Sigmoid colon (tissue), 7 donors: ENCODE results near the gene KMT2D. TPM values are rescaled to one million over a fixed set of nuclear protein-coding genes. Genes with fewer than 3 reads are reported as not detected.

ENCODE experiments used
- DNase-seq: peaks from one replicate; pipeline ENCODE4 v3.0.0-alpha.2; 2019
- H3K27ac ChIP-seq, 4 donors: fragments of 200-600 bp; sonication (generic); one replicate each; pipeline ENCODE4 v1.5.1; 2016 to 2019; ENCODE audit warnings: mild to moderate bottlenecking in 1 of 4
- H3K27me3 ChIP-seq, 3 donors: fragments of 200-600 bp; sonication (generic); one replicate each; pipeline ENCODE4 v1.5.1; 2019; ENCODE audit warnings: mild to moderate bottlenecking in 1 of 3
- H3K36me3 ChIP-seq, 4 donors: fragments of 200-600 bp; sonication (generic); one replicate each; pipeline ENCODE4 v1.5.1; 2016 to 2019
- H3K4me1 ChIP-seq, 4 donors: fragments of 200-600 bp; sonication (generic); one replicate each; pipeline ENCODE4 v1.5.1; 2017 to 2019
- H3K4me3 ChIP-seq, 4 donors: fragments of 200-600 bp; sonication (generic); one replicate each; pipeline ENCODE4 v1.5.1; 2017 to 2019; ENCODE audit warnings: mild to moderate bottlenecking in 2 of 4, moderate library complexity in 1 of 4
- H3K9me3 ChIP-seq, 4 donors: fragments of 200-600 bp in 3 of 4; sonication (generic) in 3 of 4; one replicate each; pipeline versions ENCODE4 v1.5.1 to v1.6.1; 2013 to 2019
- EP300 ChIP-seq, 4 donors: sonication (generic); formaldehyde crosslinking; IDR thresholded peaks; one replicate each; pipeline ENCODE4 v1.6.1; 2017; ENCODE audit warnings: antibody characterized with exemption in 4 of 4
- POLR2A ChIP-seq, 2 donors: fragments of 450-650 bp; IDR thresholded peaks; one replicate each; pipeline ENCODE4 v1.6.1; 2016; ENCODE audit warnings: antibody characterized with exemption in 2 of 2, mild to moderate bottlenecking in 2 of 2, moderate library complexity in 2 of 2
- POLR2AphosphoS5 ChIP-seq, 4 donors: sonication (generic); formaldehyde crosslinking; IDR thresholded peaks; one replicate each; pipeline ENCODE4 v1.6.1; 2017; ENCODE audit warnings: antibody characterized with exemption in 4 of 4
- WGBS, 2 donors: extraction: QIAGEN DNeasy Blood & Tissue Kit; methylation state at CpG; one replicate each; pipeline ENCODE4 v1.1.7; 2013; 5-methylcytosine and 5-hydroxymethylcytosine counted together
- intact Hi-C: fragments of 100-400 bp; cut with DNase I; formaldehyde crosslinking; loops from one replicate; pipeline ENCODE4 v1.15.1; 2023
- polyA plus RNA-seq, 3 donors: library from polyadenylated mRNA; stranded (reverse); fragments of 200-250 nt; gene quantifications; one replicate each; pipeline ENCODE4 v1.2.3, GENCODE V29; 2013
- total RNA-seq, 4 donors: library from RNA; depleted of rRNA; stranded (reverse); fragments of >200 nt; gene quantifications; one replicate each; pipeline ENCODE4 v1.1.0, GENCODE V29; 2016
- TF ChIP-seq, protein P1 (sequence below), 4 experiments: fragments of 450-650 bp in 3 of 4; fragments of 200-600 bp in 1 of 4; IDR thresholded peaks; one replicate each; pipeline ENCODE4 v1.5.1; 2016 to 2019; ENCODE audit warnings: antibody characterized with exemption in 4 of 4, mild to moderate bottlenecking in 3 of 4, moderate library complexity in 2 of 4
- donor health status: healthy with polysubstance abuse.
- donor health status: Bipolar disorder and iron deficiency.
- donor health status: healthy.

The KMT2D gene
- total and polyA plus RNA-seq, 7 donors: 1.8 to 61.8 (median 23.7) TPM

DNA sequence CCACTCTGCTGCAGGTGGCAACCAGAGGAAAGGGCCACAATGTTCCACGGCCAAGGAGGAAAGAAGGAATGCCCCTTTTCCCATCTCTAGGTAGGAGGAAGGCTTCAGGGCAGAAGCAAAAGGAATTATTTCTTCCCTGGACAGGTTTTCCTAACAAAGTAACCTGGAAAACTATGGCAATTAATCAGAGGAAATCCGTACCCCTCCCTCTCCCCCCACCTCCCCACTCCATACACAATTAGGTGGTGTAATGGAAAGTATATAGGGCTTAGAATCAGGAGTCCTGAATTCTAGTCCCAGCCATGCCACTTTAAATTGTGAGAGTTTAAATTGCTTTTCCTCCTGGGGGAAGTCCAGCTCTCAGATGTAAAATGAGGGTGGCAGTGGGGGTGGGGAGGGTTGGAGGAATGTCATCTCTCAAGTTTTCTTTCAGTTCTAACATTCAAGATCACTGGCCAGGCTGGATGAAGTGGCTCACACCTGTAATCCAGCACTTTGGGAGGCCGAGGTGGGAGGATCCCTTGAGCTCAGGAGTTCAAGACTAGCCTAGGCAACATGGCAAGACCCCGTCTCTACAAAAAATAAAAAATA is 32.3 kb upstream of the KMT2D start:
- peaks cover 0 to 22% (median 10%) of the 10 kb centered on the region in 4 donors for H3K36me3 ChIP-seq
- TF ChIP-seq POLR2A (IDR thresholded peaks at IDR 0.05): no peak
- TF ChIP-seq POLR2AphosphoS5 (IDR thresholded peaks at IDR 0.05): no peak
- TF ChIP-seq, protein P1, sequence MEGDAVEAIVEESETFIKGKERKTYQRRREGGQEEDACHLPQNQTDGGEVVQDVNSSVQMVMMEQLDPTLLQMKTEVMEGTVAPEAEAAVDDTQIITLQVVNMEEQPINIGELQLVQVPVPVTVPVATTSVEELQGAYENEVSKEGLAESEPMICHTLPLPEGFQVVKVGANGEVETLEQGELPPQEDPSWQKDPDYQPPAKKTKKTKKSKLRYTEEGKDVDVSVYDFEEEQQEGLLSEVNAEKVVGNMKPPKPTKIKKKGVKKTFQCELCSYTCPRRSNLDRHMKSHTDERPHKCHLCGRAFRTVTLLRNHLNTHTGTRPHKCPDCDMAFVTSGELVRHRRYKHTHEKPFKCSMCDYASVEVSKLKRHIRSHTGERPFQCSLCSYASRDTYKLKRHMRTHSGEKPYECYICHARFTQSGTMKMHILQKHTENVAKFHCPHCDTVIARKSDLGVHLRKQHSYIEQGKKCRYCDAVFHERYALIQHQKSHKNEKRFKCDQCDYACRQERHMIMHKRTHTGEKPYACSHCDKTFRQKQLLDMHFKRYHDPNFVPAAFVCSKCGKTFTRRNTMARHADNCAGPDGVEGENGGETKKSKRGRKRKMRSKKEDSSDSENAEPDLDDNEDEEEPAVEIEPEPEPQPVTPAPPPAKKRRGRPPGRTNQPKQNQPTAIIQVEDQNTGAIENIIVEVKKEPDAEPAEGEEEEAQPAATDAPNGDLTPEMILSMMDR (IDR thresholded peaks at IDR 0.05): no peak
- no peak for TF ChIP-seq EP300 (IDR thresholded peaks at IDR 0.05)
- H3K9me3 ChIP-seq: no peaks in the 10 kb centered on the region
- H3K4me1 ChIP-seq: peaks cover 0 to 65% (median 53%) of the 10 kb centered on the region in 4 donors
- 28 to 61% methylated on average over 4 of the region's 4 CpGs for WGBS, 2 donors
- peaks cover 52 to 68% (median 61%) of the 10 kb centered on the region in 3 donors for H3K27me3 ChIP-seq
- no peak for DNase-seq
- no peak overlapping the region for H3K4me3 ChIP-seq
- H3K27ac ChIP-seq: peak overlapping the region in 1 of 4 donors; percentile 30
- intact Hi-C loops: no loop called here

DNA sequence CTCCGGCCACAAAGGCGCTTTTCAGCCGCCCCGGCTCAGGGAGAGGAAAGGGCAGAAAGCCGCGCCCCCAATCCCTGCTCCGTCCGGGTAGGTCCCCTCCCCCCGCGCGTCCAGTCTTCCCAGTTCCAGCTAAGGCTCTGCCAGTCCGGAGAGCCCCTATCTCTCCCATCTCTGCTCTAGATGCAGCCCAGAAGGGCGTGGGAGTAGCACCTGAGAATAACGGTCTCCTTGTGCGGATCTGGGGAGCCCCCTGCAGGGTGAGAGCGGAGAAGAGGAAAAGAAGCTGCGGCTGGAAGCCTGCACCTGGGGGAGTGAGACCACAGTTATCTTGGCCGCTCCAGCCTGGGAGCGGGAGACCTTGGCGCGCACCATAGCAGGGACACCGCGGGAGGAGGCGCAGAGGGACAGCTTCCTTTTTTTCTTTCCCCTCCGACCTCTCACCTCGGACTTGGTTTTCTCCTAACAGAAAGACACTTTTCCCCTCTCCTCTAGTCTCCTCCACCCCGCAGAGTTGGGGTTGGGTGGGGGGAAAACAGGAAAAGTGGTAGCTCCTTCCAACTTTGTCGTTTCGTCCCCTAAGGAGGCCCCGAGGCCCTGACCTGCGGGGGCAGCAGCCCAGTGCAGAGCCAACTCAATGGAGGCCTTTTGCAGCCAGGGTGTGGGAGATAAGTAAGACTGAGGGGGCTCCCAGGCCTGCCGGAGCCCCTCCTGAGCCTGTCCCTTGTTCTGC is 31.7 kb upstream of the KMT2D start:
- no peak for DNase-seq
- peaks cover 52 to 68% (median 61%) of the 10 kb centered on the region in 3 donors for H3K27me3 ChIP-seq
- H3K9me3 ChIP-seq: no peaks in the 10 kb centered on the region
- H3K4me3 ChIP-seq: peak overlapping the region in 3 of 4 donors; percentile 17 to 28 (median 25)
- WGBS, 2 donors: 4 to 5% methylated on average over 32 of the region's 32 CpGs
- peak overlapping the region in 2 of 4 donors; percentile 30 to 32 for H3K27ac ChIP-seq
- intact Hi-C loops: no loop called here
- peaks cover 0 to 66% (median 54%) of the 10 kb centered on the region in 4 donors for H3K4me1 ChIP-seq
- no peak for TF ChIP-seq EP300 (IDR thresholded peaks at IDR 0.05)
- TF ChIP-seq POLR2AphosphoS5 (IDR thresholded peaks at IDR 0.05): no peak
- TF ChIP-seq POLR2A (IDR thresholded peaks at IDR 0.05): no peak
- TF ChIP-seq, protein P1 (IDR thresholded peaks at IDR 0.05): peak in 2 of 4 experiments; percentile 12 to 21
- peaks cover 0 to 16% (median 4%) of the 10 kb centered on the region in 4 donors for H3K36me3 ChIP-seq

DNA sequence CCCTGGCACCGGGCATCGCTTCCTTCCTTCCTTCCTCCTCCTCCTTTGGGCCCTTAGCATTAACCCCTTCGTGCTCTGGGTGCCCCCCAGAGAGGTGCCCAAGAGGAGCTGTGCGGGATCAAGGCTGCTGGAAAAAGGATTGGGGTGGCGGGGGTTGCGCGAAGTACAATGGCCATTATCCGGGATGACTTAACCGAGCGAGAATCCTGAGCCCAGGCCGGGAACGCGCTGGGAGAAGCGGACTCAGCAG is 31.2 kb upstream of the KMT2D start:
- Histone ChIP-seq H3K4me1 (peaks cover 0 to 66% (median 54%) of the 10 kb centered on the region in 4 donors), H3K27me3 (peaks cover 52 to 68% (median 61%) of the 10 kb centered on the region in 3 donors), H3K4me3 (peak overlapping the region in 3 of 4 donors; percentile 17 to 28 (median 25)), H3K36me3 (peaks cover 0 to 11% (median under 1%) of the 10 kb centered on the region in 4 donors), H3K9me3 (no peaks in the 10 kb centered on the region), H3K27ac (peak overlapping the region in 3 of 4 donors; percentile 12 to 32 (median 30))
- no peak for TF ChIP-seq EP300 (IDR thresholded peaks at IDR 0.05)
- TF ChIP-seq, protein P1 (IDR thresholded peaks at IDR 0.05): no peak
- TF ChIP-seq POLR2AphosphoS5 (IDR thresholded peaks at IDR 0.05): no peak
- no peak for TF ChIP-seq POLR2A (IDR thresholded peaks at IDR 0.05)
- intact Hi-C loops: no loop called here
- DNase-seq: no peak
- WGBS, 2 donors: 4 to 6% methylated on average over 14 of the region's 14 CpGs

DNA sequence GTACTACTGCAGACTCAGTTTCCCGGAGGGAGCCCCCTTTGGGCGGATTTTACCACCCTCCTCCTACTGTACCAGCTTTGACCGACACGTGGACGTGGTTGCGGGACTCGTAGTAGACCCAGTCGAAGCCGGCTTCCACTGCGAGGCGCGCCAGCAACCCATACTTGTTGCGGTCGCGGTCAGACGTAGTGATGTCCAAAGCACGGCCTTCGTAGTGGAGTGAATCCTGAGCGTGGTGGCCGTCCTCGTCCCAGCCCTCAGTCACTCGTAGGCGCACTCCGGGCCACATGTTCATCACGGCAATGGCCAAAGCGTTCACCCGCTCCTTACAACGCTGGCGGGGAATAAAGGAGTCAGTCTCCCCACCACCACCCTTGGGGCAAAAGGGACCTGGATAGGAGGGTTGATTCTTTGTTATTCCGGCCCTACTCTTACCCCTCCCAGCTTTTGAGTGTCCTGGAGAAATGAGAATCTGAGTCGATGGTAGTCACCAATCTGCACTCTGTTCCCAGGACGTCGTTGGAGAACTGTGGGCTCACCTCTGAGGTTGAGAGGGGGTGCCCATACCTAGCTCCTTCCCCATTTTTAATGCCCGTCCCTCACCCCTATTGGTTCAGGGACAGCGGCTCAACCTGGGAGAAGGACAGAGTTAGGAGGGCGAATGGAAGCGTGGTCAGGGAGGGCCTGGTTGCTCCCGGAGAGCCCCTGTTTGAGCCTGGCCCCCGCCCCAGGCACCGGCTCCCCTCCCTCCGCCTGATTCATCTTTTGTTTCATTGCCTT is 30.7 kb upstream of the KMT2D start:
- no peak for DNase-seq
- Histone ChIP-seq H3K9me3 (no peaks in the 10 kb centered on the region), H3K36me3 (peaks cover 0 to 6% (median 0%) of the 10 kb centered on the region in 4 donors), H3K4me1 (peaks cover 0 to 66% (median 54%) of the 10 kb centered on the region in 4 donors), H3K4me3 (peak overlapping the region in 3 of 4 donors; percentile 17 to 28 (median 25)), H3K27me3 (peaks cover 52 to 68% (median 61%) of the 10 kb centered on the region in 3 donors), H3K27ac (peak overlapping the region in 3 of 4 donors; percentile 12 to 32 (median 30))
- TF ChIP-seq POLR2AphosphoS5 (IDR thresholded peaks at IDR 0.05) (no peak), POLR2A (IDR thresholded peaks at IDR 0.05) (no peak)
- TF ChIP-seq, protein P1 (IDR thresholded peaks at IDR 0.05): no peak
- intact Hi-C loops: no loop called here
- 19 to 20% methylated on average over 41 of the region's 41 CpGs for WGBS, 2 donors
